GM21515 (cell line): Measurements from ENCODE around the gene OR51F1.
"Not testable (repeated sequence)": the region's sequence is repeated elsewhere in the genome, so short reads cannot be mapped to it uniquely, and the experiment has no call there.

Experiments
- ATAC-seq: cut with Tn5 transposase; IDR thresholded peaks from one replicate; pipeline ENCODE4 v1.9.1; 2021; ENCODE audit not compliant: unreplicated experiment

OR51F1 gene, protein sequence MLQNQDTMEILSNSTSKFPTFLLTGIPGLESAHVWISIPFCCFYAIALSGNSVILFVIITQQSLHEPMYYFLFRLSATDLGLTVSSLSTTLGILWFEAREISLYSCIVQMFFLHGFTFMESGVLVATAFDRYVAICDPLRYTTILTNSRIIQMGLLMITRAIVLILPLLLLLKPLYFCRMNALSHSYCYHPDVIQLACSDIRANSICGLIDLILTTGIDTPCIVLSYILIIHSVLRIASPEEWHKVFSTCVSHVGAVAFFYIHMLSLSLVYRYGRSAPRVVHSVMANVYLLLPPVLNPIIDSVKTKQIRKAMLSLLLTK

DNA sequence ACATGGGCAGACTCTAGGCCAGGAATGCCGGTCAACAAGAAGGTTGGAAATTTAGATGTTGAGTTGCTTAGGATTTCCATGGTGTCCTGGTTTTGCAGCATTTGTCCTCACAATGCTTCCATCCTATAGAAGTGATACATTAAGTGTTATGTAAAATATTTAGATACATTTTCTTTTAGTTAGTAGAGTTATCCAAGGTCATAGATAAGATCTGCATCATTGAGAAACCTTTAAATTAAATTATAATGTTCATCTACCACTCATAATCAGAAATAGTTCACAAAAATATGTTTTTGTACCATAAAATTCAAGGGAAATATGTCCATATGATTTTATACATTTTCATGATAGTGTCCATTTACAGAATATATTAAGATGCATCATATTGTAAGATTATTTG is at the start of gene OR51F1:
Gene OR51F1, minus strand, starts transcription at position 101 of the 400 bp plus-strand sequence. Its CDS starts 0 bp downstream, at position 101.
- ATAC-seq, result no peak

- ATAC-seq, result no peak
Observed at GRCh38 chr11:4809246-4809645, 39.5 kb upstream of the OR51F1 start.

DNA sequence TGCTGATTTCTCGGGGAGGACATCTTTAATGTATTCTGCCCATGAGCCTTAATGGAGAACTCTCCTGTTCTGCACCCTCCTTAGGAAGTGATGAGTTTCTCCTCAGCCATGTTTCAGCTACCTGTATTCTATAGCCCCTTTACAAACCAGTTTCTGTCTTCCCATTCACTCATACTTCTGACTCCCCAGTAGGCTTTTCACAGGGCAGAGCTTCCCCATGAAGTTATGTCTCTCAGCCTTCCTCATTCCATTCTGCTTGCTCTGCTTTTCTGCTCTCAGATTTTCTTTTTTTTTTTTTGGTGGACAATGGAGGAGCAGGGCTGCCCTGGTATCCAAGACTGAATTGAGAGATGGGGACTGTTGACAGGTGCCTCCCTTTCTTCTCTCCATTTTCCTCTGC is 38.7 kb upstream of the OR51F1 start:
- no peak for ATAC-seq

DNA sequence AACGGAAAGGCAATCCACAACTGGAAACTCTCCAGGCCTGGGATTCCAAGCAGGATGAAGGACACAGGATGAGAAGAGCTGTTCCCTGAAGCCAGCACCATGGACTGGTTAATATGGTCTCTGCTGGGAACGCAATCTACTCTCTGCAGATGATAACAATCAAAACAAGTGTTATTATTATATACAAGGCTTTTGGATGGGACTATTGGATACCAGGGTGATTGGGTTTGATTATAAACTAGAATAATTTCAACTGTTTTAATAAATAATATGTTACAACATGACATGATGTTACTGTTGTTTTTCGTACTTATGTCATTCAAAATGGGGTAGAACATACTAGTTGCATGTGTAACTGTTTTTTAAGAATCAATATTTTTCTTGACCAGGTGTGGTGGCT is 34.5 kb upstream of the OR51F1 start, which contains the start of gene OR52R1:
Gene OR52R1, minus strand, starts transcription at position 101 of the 400 bp plus-strand sequence. Its CDS starts 0 bp downstream, at position 101.
- no peak for ATAC-seq

GRCh38 chr11:4801316-4801715 is 31.6 kb upstream of the OR51F1 start:
- ATAC-seq, result not testable (repeated sequence)

- ATAC-seq, result no peak
Observed at GRCh38 chr11:4798427-4799183, 28.9 kb upstream of the OR51F1 start.

- ATAC-seq, result no peak
Observed at GRCh38 chr11:4797206-4797605, 27.5 kb upstream of the OR51F1 start.

DNA sequence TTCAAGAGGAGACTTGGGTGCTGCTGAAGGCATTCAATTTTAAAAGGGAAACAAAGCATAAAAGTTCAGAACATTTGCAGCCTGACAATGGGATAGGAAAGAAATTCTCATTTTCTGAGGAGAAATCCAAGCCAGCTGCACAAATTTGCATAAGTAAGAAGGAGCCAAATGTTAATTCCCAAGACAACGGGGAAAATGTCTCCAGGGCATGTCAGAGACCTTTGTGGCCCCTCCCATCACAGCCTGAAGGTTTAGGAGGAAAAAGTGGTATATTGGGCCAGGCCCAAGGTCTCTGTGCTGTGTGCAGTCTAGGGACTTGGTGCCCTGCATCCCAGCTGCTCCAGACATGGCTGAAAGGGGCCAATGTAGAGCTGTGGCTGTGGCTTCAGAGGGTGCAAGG is 12.7 kb upstream of the OR51F1 start:
- ATAC-seq, result no peak

DNA sequence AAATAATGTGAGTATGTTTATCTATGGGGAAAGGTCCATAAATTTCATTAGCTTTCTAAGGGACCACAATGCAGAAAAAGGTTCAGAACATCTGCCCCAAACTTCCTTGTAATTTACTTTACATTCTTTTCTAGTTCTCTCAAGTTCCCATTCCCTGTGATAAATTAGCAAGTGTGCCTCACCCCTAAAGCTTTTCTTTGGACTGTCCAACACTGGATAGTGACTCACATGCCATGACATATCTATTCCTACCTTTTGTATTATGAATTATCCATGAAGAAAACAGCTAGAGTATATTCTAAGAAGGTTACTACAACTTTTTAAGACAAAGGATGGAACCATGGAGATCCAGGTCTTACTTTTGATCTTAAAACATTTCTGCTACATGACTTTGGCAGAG is 1.6 kb downstream of the OR51F1 start:
- ATAC-seq, result no peak

- ATAC-seq, result no peak
Observed at GRCh38 chr11:4766420-4767043, 3.2 kb downstream of the OR51F1 start.

DNA sequence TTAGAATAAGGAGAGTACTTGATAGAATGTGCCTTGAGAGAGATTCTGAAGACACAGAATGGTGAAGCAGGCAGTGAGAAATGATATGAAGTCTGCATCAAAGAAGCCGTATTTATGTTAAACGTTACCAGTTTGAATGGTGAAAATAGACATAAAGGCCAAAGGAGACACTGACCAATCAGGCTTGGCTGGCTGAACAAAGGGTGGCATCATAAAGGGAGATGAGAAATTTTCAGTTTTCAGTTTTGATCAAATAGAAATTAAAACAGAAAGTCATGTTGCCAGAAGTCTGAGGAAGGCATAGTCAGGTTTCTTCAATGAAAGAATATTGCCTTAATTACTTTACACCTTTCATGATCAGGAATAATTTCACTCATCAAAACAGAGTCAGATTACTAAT is 6.6 kb downstream of the OR51F1 start:
- ATAC-seq, result no peak

DNA sequence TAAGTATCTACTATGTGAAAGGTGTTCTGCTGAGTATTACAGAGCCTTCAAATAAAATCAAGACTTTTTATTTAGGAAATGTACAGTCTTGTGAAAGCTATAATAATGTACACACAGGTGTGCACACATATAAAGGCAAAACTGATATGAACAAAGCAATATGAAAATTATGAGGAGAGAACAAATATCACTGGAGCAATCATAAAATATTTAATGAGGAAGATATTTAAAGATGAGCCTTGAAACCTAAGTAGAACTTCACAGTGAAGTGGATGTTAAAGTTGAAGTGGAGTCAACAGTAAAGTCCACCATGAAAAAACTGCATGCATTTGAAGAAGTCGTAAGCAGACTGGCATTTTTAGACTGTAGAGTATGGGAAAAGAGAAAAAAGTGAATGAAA is 18.5 kb downstream of the OR51F1 start:
- ATAC-seq, result no peak

GRCh38 chr11:4748438-4748837 is 21.3 kb downstream of the OR51F1 start:
- no peak for ATAC-seq

GRCh38 chr11:4740735-4741134 is 29.0 kb downstream of the OR51F1 start:
- no peak for ATAC-seq

DNA sequence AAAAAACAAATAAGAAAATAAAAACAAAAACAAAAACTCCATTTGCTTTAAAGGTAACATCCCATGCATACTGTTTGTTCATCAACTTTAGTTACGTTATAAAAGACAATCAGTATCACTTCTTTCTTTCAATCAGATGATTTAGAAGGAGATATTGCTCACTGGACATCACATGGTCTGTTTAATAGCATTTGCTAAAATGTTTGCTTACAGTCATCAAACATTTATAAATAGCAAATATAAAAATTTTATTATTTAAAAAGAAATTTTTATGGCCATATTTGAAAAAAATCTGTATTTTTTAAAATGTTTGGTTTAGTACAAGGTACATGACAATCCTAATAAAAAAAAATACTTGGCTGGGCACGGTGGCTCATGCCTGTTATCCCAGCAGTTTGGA is 42.6 kb downstream of the OR51F1 start:
- ATAC-seq, result no peak

GRCh38 chr11:4722616-4723534 is 46.9 kb downstream of the OR51F1 start:
- ATAC-seq, result not testable (repeated sequence)
